HG02610 (cell line): ENCODE measurements around the gene ZNF839.
A peak's percentile ranks its signal among the peaks of the same experiment; 100 is the strongest.
"Not testable (repeated sequence)": the region's sequence is repeated elsewhere in the genome, so short reads cannot be mapped to it uniquely, and the experiment has no call there.

Experiments
- ATAC-seq: cut with Tn5 transposase; IDR thresholded peaks from one replicate; pipeline ENCODE4 v1.9.1; 2021; ENCODE audit warnings: mild to moderate bottlenecking, moderate library complexity; ENCODE audit not compliant: unreplicated experiment

The ZNF839 gene

GRCh38 chr14:102335163-102335562, 15.6 kb downstream of the ZNF839 start:
- no peak for ATAC-seq

- no peak for ATAC-seq
These were observed 19.2 kb downstream of the ZNF839 start for GRCh38 chr14:102338724-102339123.

DNA sequence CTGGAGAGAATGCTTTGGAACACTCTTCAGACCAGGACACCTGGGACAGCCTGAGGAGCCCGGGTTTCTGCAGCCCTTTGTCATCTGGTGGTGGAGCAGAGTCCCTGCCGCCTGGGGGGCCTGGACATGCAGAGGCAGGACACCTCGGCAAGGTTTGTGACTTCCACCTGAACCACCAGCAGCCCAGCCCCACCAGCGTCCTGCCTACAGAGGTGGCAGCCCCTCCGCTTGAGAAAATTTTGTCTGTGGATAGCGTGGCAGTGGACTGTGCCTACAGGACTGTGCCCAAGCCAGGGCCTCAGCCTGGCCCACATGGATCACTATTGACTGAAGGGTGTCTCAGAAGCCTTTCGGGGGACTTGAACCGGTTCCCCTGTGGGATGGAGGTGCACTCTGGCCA, 22.0 kb downstream of the ZNF839 start:
- ATAC-seq, result no peak

DNA sequence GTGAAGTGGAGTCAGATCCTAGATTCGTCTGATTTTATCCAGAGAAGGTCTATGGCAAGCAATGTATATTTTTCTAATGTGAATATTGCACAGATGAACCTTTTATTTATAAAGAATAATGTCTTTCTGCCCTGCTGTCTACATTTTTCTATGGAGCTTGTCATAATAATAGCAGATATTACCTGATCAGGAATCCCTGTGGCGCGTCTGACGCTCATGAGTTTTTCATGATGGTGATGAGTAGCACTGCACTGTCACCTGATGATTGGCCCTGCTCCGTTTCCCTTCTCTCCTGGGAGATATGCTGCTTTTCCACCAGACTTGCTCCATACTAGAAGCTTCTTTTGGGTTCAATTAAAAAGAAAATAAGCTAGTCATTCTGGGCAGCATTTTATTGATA, 22.7 kb downstream of the ZNF839 start:
- no peak for ATAC-seq

GRCh38 chr14:102344084-102344483, 24.5 kb downstream of the ZNF839 start:
- ATAC-seq, result no peak

DNA sequence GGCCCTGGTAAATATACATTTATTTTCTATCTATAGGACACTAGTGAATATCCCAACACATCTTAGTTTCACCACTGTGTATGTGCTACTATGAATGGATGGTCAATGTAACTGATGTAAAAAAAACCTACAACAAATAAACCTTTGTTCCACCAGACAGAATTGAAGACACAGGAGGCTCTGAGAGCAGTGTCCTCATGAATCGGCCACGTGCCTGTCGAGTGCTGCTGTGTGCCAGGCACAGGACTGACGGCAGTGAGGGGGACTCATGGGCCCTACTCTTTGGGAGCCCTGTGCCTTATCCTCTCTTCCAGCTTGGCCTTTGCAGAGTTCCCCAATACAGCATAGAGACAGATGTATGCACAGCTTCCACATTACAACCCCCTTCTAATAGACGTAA, 24.9 kb downstream of the ZNF839 start:
- no peak for ATAC-seq

- ATAC-seq, result no peak
These were observed 25.7 kb downstream of the ZNF839 start for GRCh38 chr14:102345232-102345631.

DNA sequence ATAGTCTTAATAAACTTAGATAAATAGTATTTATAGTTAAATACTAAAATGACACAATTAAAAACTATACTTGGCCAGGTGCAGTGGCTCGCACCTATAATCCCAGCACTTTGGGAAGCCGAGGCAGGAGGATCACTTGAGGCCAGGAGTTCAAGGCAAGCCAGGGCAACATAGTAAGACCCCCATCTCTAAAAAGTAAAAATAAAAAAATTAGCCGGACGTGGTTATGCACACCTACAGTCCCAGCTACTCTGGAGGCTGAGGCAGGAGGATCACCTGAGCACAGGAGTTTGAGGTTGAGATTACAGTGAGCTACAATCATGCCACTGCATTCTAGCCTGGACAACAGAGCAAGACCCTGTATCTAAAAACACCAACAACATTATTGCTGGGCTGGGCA, 27.1 kb downstream of the ZNF839 start:
- no peak for ATAC-seq

- ATAC-seq, result no peak
These were observed 28.8 kb downstream of the ZNF839 start for GRCh38 chr14:102348376-102348775.

DNA sequence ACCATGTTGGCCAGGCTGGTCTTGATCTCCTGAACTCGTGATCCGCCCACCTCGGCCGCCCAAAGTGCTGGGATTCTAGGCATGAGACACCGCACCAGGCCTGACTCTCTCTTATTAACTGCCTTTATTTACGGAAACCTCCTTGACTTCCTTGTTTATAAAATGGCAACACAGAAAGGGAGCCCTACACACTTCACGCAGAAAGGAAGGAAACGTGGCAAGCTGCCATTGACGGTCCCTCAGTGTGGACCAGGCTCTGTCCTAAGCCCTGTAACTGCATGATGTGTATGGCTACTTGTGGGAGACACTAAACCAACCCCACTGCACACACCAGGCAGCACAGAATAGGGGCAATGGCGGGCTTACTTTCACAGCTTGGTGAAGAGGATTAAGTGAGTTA, 31.5 kb downstream of the ZNF839 start:
- no peak for ATAC-seq

- ATAC-seq, result not testable (repeated sequence)
These were observed 32.0 kb downstream of the ZNF839 start for GRCh38 chr14:102351593-102351992.

DNA sequence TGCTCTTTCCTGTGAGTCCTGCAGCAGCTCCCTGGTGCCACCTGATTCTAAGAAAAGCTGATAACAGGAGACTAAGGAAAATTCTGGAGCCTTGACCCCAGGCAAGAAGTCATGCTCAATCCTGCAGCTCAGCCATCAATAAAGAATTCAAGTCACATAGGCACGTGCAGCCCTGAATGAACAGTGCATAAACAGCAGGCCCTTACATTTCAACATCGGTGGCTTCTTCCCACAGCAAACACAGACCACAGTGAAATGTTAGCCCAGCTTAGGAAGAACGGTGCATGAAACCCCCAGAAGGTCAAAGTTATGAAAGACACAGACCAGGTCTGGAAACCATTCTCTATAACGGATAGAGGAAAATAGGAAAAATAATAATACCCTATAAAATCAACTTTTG, 32.7 kb downstream of the ZNF839 start:
- no peak for ATAC-seq

GRCh38 chr14:102353126-102353619, 33.6 kb downstream of the ZNF839 start:
- no peak for ATAC-seq

GRCh38 chr14:102356280-102356679, 36.7 kb downstream of the ZNF839 start:
- no peak for ATAC-seq

- ATAC-seq, result no peak
These were observed 39.8 kb downstream of the ZNF839 start for GRCh38 chr14:102359341-102359740.

- no peak for ATAC-seq
These were observed 40.8 kb downstream of the ZNF839 start for GRCh38 chr14:102360388-102360787.

- peak; percentile 72 for ATAC-seq
These were observed 42.5 kb downstream of the ZNF839 start for GRCh38 chr14:102362084-102362483.

DNA sequence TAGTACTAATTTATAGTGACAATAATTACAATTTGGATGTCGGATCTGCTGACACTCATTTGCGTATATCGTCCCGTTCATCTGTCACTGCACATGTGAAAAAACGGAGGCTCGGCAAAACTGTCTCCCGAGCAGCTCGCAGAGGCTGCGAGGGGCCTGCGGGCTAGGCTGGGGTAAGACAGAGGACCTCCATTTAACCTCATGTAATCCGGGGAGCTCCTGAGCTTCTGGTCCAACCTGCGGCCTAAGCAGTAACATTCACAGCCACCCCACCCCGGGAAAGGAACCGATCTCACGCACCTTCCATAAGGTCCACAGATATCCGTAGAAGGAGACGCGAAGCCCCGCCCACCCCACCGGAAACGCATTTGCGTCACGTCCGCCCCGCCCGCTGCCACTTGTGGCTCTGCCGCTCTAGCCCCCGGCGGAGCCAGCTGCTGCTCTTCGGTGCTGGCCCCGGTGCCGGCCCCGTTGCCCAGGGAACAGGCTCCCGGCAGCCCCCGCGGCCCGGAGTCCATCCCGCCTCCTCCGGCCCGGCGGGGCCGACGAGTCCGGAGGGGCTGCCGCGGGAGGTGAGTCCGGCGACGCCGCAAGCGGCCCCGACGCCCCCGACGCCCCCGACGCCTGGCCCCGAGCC, 43.1 kb downstream of the ZNF839 start, which contains the start of the genes CINP and TECPR2:
Gene CINP (minus strand): TSS at position 346 of the 637 bp plus-strand sequence. CDS start 39 bp downstream, at position 307.
Gene TECPR2 (plus strand): TSS at position 397 of the 637 bp plus-strand sequence. CDS start 13,781 bp downstream, outside the sequence.
- ATAC-seq, result peak; percentile 87

GRCh38 chr14:102363182-102363943, 43.8 kb downstream of the ZNF839 start:
- peak; percentile 12 for ATAC-seq

DNA sequence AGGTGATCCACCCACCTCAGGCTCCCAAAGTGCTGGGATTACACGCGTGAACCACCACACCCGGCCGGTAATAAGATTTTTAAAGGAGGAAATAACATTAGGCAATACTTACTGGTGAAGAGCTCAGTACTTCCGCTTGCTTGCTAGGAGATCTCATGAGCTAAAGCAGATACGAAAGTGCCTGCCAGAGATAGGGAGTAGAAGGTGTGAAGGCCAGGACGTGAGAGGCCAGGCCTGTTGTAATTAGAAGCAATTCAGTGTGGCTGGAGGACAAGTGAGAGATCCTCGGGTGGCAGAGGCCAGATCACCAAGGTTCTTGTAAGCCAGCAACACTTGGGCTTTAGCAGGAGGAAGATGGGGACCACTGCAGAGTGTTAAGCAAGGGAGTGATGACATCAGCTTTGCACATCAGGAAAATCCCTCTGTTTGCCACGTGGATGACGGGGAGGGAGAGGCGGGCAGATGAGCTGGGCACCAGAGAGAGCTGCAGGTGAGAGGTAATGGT, 50.8 kb downstream of the ZNF839 start:
- ATAC-seq, result no peak

DNA sequence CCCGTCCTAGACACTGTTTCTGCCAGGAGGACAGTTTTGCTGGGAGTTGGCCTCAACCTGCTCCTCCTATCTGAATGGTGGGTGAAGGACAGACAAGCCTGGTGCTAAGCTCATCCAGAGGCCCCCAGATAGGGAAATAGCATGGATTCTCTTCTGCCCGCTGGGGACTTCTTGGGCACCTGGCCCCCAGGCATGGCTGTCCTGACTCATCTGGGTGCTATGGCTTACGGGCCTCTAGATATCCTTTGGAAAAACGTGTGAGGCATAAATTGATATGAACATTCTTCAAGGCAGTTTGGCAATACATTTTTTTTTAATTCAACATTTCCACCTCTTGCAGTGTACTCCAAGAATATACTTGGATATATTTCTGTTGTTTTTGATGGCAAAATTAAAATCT, 51.8 kb downstream of the ZNF839 start:
- ATAC-seq, result no peak

GRCh38 chr14:102373110-102373509, 53.6 kb downstream of the ZNF839 start:
- ATAC-seq, result no peak
